Suprapubic skin (tissue), 4 donors: Measurements from ENCODE around the gene PPP1R12B. TPM values are rescaled to one million over a fixed set of nuclear protein-coding genes. Genes with fewer than 3 reads are reported as not detected.
"Not testable (repeated sequence)": the region's sequence is repeated elsewhere in the genome, so short reads cannot be mapped to it uniquely, and the experiment has no call there.

Experiments
- DNase-seq, 2 donors: peaks; one replicate each; pipeline ENCODE4 v3.0.0-alpha.2; 2019; ENCODE audit warnings: low spot score in 2 of 2
- H3K27ac ChIP-seq: fragments of 200-600 bp; sonication (generic); one replicate; pipeline ENCODE4 v1.5.1; 2019
- H3K27me3 ChIP-seq: fragments of 200-600 bp; sonication (generic); one replicate; pipeline ENCODE4 v1.5.1; 2019
- H3K36me3 ChIP-seq: fragments of 200-600 bp; sonication (generic); one replicate; pipeline ENCODE4 v1.5.1; 2019
- H3K4me1 ChIP-seq: fragments of 200-600 bp; sonication (generic); one replicate; pipeline ENCODE4 v1.5.1; 2019
- H3K4me3 ChIP-seq: fragments of 200-600 bp; sonication (generic); one replicate; pipeline ENCODE4 v1.5.1; 2019; ENCODE audit warnings: mild to moderate bottlenecking
- H3K9me3 ChIP-seq: fragments of 200-600 bp; sonication (generic); one replicate; pipeline ENCODE4 v1.5.1; 2019
- EP300 ChIP-seq: sonication (generic); formaldehyde crosslinking; IDR thresholded peaks from one replicate; pipeline ENCODE4 v1.6.1; 2017; ENCODE audit warnings: antibody characterized with exemption
- POLR2A ChIP-seq, 2 donors: fragments of 450-650 bp; IDR thresholded peaks; one replicate each; pipeline ENCODE4 v1.6.1; 2017; ENCODE audit warnings: antibody characterized with exemption in 2 of 2, mild to moderate bottlenecking in 2 of 2, moderate library complexity in 2 of 2
- POLR2AphosphoS5 ChIP-seq, 3 donors: sonication (generic); formaldehyde crosslinking; IDR thresholded peaks; one replicate each; pipeline ENCODE4 v1.6.1; 2017; ENCODE audit warnings: antibody characterized with exemption in 3 of 3
- WGBS: methylation state at CpG from one replicate; pipeline ENCODE4 v1.1.5; 2018; 5-methylcytosine and 5-hydroxymethylcytosine counted together
- total RNA-seq, 4 donors: library from RNA; depleted of rRNA; stranded (reverse); fragments of >200 nt; gene quantifications; one replicate each; pipeline ENCODE4 v1.1.0, GENCODE V29; 2016
- TF ChIP-seq, protein P1 (sequence below), 2 donors: fragments of 200-600 bp in 1 of 2; fragments of 450-650 bp in 1 of 2; sonication (generic) in 1 of 2; IDR thresholded peaks; one replicate each; pipeline ENCODE4 v1.5.1; 2016 to 2019; ENCODE audit warnings: antibody characterized with exemption in 2 of 2, mild to moderate bottlenecking in 1 of 2, moderate library complexity in 1 of 2

PPP1R12B gene
- total RNA-seq, 4 donors from 2014 or later = 28.4 to 90.7 (median 30.8) TPM

DNA sequence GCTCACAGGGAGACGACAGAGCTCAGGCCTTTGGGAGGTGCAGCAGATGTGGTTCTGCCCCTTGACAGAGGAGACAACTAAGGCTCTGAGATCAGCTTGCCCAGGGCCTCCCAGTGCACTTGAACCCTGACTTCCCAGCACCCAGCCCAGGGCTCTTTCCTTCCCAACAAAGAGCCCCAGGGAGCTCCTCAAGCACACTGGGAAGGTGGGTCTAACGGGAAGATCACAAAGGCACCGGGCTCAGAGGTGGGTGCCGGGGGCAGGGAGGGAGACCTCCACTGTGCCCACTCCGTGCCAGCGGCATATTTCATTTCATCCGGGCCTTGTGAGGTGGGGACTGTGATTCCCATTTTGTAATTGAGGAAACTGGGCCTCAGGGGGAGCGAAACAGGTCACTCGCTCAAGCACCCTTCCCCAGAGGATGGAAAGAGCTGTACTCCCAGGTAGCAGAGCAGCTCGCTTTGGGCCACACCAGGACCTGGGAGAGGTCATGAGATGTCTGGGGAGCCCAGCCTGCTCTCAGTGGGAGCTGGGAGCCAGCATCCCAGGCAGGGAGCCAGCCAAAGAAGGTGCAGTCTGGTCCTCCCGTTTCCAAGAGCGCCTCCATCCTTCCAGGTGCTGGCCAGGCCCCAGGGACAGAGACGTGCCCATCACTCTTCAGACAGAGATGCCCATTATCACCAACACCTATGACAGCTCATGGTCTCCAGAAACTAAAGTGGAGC, 279.5 kb downstream of the PPP1R12B start:
- DNase-seq = no peak
- Histone ChIP-seq H3K27me3 (peaks cover 25% of the 10 kb centered on the region), H3K36me3 (no peaks in the 10 kb centered on the region), H3K27ac (no peak overlapping the region), H3K4me1 (no peaks in the 10 kb centered on the region), H3K9me3 (no peaks in the 10 kb centered on the region), H3K4me3 (no peak overlapping the region)
- no peak for TF ChIP-seq POLR2A (IDR thresholded peaks at IDR 0.05)
- TF ChIP-seq EP300 = no peak
- no peak for TF ChIP-seq POLR2AphosphoS5 (IDR thresholded peaks at IDR 0.05)
- TF ChIP-seq, protein P1, sequence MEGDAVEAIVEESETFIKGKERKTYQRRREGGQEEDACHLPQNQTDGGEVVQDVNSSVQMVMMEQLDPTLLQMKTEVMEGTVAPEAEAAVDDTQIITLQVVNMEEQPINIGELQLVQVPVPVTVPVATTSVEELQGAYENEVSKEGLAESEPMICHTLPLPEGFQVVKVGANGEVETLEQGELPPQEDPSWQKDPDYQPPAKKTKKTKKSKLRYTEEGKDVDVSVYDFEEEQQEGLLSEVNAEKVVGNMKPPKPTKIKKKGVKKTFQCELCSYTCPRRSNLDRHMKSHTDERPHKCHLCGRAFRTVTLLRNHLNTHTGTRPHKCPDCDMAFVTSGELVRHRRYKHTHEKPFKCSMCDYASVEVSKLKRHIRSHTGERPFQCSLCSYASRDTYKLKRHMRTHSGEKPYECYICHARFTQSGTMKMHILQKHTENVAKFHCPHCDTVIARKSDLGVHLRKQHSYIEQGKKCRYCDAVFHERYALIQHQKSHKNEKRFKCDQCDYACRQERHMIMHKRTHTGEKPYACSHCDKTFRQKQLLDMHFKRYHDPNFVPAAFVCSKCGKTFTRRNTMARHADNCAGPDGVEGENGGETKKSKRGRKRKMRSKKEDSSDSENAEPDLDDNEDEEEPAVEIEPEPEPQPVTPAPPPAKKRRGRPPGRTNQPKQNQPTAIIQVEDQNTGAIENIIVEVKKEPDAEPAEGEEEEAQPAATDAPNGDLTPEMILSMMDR (IDR thresholded peaks at IDR 0.05) = no peak
- WGBS = 81% methylated on average over 7 of the region's 13 CpGs

DNA sequence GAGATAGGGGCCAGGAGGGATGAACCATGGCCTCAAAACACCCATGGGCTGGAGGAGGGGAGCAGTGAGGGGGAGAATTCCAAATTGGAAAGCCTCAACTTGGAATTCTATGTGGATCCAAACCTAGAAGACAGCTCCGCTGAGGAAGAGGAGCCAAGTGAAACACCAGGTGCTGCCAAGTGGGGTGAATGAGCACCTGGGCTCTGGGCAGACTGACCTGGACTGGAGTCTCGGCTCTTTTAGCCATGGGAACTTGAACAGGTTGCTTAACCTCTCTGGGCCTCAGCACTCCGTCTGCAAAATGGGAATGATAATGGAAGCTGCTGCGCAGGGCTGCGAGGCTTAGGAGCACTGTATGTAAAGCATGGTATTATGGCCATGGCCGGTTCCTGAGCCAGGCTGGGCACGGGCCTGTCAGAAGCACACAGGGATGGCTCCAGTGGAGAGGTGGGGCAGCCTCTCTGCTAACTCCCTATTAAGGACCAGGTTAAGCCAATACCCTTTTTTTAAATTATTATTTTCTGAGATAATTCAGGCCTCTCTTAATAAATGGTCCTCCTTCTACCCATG, 280.2 kb downstream of the PPP1R12B start:
- no peak for DNase-seq
- H3K27me3 ChIP-seq = peaks cover 25% of the 10 kb centered on the region
- H3K4me3 ChIP-seq = no peak overlapping the region
- 80% methylated on average over 7 of the region's 7 CpGs for WGBS
- TF ChIP-seq POLR2AphosphoS5 (IDR thresholded peaks at IDR 0.05) (no peak), POLR2A (IDR thresholded peaks at IDR 0.05) (no peak), EP300 (no peak)
- TF ChIP-seq, protein P1 (IDR thresholded peaks at IDR 0.05) = no peak
- H3K4me1 ChIP-seq = no peaks in the 10 kb centered on the region
- H3K9me3 ChIP-seq = no peaks in the 10 kb centered on the region
- no peaks in the 10 kb centered on the region for H3K36me3 ChIP-seq
- H3K27ac ChIP-seq = no peak overlapping the region

DNA sequence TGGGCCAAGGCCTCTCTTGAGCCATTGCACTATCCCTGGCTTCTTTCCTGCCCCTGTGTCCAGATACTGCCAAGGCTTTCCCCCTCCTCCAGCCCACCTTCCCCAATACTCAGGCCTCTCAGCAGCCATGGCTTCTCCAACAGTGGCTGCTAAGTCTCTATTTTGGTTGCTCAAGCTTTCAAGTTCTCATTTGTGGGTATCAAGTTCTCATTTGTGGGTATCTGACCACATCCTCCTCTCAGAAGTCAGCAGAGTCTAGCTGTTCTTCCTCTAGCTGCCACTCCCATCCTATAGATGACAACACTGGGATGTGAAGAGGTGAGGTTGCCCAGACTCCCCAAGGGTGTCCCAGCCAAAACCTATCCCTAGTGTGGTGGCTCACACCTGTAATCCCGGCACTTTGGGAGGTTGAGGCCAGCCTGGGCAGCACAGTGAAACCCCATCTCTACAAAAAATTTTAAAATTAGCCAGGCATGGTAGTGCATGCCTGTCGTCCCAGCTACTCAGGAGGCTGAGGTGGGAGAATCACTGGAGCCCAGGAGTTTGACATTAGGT, 280.8 kb downstream of the PPP1R12B start:
- WGBS = 83% methylated on average over 2 of the region's 2 CpGs
- DNase-seq = not testable (repeated sequence)
- peaks cover 25% of the 10 kb centered on the region for H3K27me3 ChIP-seq

DNA sequence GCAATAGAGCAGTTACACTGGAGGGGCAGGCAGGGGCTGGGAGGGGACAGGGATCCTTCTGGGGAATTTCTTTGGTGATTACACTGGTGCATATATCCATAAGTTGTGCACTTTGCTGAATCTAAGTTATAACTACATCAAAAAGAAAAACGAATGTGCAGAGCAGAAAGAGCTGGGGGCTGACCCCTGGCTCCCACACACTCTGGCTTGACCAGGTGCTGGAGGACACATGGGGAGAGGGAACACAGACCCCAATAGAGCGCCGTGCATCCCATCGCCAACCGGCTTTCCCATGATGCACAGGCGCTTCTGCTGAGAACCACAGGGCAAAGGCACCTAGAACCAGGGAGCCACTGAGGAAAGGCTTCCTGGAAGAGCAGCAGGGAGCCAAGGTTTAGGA, 281.6 kb downstream of the PPP1R12B start:
- H3K4me3 ChIP-seq = not testable (repeated sequence)

More for the DNA sequence above, 280.8 kb downstream of the PPP1R12B start:
- not testable (repeated sequence) for H3K9me3 ChIP-seq, H3K27ac ChIP-seq, H3K4me1 ChIP-seq, H3K4me3 ChIP-seq, H3K36me3 ChIP-seq

DNA sequence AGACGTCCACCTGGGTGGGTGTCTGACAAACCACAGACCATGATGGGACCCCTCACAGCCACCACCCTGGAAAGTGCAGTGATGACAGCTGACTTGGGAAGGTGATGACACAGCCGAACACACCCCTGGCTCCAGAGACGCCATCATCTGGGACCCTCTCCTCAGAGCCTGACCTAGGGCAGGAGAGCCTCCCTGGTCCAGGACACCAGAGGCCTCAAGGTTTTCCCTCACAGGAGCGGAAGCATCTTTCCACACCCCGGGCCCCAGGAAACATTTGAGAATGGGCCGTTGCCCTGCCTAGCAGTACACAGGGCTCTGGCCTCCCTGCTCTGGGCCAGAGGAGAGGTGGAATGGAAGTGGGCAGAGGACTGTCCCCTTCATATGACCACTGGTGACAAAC, 282.0 kb downstream of the PPP1R12B start:
- H3K4me1 ChIP-seq = no peaks in the 10 kb centered on the region
- WGBS = 79% methylated on average over 6 of the region's 6 CpGs
- no peaks in the 10 kb centered on the region for H3K9me3 ChIP-seq
- no peak overlapping the region for H3K4me3 ChIP-seq
- no peak for DNase-seq
- H3K27me3 ChIP-seq = peaks cover 32% of the 10 kb centered on the region
- no peaks in the 10 kb centered on the region for H3K36me3 ChIP-seq
- no peak overlapping the region for H3K27ac ChIP-seq
- TF ChIP-seq EP300 (no peak), POLR2A (IDR thresholded peaks at IDR 0.05) (no peak), POLR2AphosphoS5 (IDR thresholded peaks at IDR 0.05) (no peak)
- TF ChIP-seq, protein P1 (IDR thresholded peaks at IDR 0.05) = no peak

More for the DNA sequence above, 281.6 kb downstream of the PPP1R12B start:
- H3K27ac ChIP-seq, H3K9me3 ChIP-seq, H3K36me3 ChIP-seq, DNase-seq, H3K4me1 ChIP-seq: not testable (repeated sequence)
- H3K27me3 ChIP-seq = peaks cover 28% of the 10 kb centered on the region
- 81% methylated on average over 6 of the region's 6 CpGs for WGBS

DNA sequence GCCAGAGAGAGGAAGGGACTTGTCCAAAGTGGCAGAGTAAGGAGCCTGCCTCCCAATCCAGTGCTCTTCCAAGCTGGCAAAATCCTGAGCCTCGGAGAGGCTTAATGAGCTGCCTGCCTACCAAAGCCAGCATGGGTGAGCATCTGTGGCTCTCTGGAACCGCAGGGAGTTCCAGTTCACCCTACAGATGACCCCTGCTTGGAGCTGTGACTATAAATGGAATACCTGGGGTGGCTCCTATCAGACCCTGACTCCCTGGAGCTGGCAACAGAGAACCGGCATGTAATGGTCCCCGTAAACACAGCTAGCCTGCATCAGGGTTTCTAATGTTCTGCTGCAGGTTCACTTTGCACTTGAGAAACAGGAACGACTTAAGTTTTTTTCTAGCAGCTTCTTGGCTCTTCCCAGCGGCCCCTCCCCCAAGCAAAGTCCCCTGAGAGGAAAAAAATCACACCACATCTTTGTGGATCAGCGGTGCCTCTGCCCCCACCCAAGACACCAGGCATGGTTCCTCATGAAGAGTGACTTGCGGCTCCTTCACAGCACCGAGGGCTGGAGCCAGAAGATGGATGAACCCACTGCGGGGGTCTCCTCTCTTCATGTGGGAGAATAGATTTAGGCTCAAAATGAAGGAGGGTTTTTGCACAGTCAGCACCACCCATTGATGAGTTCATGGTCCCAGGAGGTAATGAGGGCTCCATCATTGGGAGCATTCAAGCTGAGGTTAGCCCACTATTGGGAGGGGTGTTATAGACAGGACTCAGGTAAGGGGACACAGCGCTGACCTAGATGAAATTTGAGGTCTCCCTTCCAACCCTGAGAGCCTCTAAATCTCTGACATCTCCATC, 282.8 kb downstream of the PPP1R12B start:
- Histone ChIP-seq H3K4me1 (no peaks in the 10 kb centered on the region), H3K36me3 (no peaks in the 10 kb centered on the region), H3K27me3 (peaks cover 33% of the 10 kb centered on the region), H3K4me3 (no peak overlapping the region), H3K27ac (no peak overlapping the region), H3K9me3 (no peaks in the 10 kb centered on the region)
- WGBS = 79% methylated on average over 10 of the region's 11 CpGs
- DNase-seq = no peak
- TF ChIP-seq EP300 = no peak
- no peak for TF ChIP-seq POLR2A (IDR thresholded peaks at IDR 0.05)
- TF ChIP-seq, protein P1 (IDR thresholded peaks at IDR 0.05) = no peak
- TF ChIP-seq POLR2AphosphoS5 (IDR thresholded peaks at IDR 0.05) = no peak
